HEK293 (cell line): ENCODE data around the gene CADPS2.

Source experiments
- CTCF ChIP-seq: fragments of 450-650 bp; formaldehyde crosslinking; IDR thresholded peaks from 2 replicates; pipeline ENCODE4 v1.5.1; 2016; ENCODE audit warnings: missing biosample characterization, missing genetic modification characterization
- GFI1B ChIP-seq: fragments of 450-650 bp; formaldehyde crosslinking; IDR thresholded peaks from 2 replicates; pipeline ENCODE4 v1.5.1; 2016; ENCODE audit warnings: missing biosample characterization, missing genetic modification characterization
- PRDM10 ChIP-seq: fragments of 450-650 bp; formaldehyde crosslinking; IDR thresholded peaks from 2 replicates; pipeline ENCODE4 v1.5.1; 2016; ENCODE audit warnings: missing biosample characterization, missing genetic modification characterization
- SCRT2 ChIP-seq: fragments of 450-650 bp; formaldehyde crosslinking; IDR thresholded peaks from 2 replicates; pipeline ENCODE4 v1.5.1; 2016; ENCODE audit warnings: missing biosample characterization, missing genetic modification characterization
- SETDB1 ChIP-seq: IDR thresholded peaks from one replicate; pipeline ENCODE4 v1.6.1; 2017; ENCODE audit warnings: mild to moderate bottlenecking, low read length, moderate library complexity, mixed read lengths; ENCODE audit not compliant: insufficient read length
- ZBTB20 ChIP-seq: fragments of 450-650 bp; formaldehyde crosslinking; IDR thresholded peaks from 2 replicates; pipeline ENCODE4 v1.5.1; 2016; ENCODE audit warnings: missing biosample characterization, missing genetic modification characterization
- ZNF2 ChIP-seq: fragments of 450-650 bp; formaldehyde crosslinking; IDR thresholded peaks from 2 replicates; pipeline ENCODE4 v1.5.1; 2016; ENCODE audit warnings: missing biosample characterization, missing genetic modification characterization
- ZNF280D ChIP-seq: fragments of 450-650 bp; formaldehyde crosslinking; IDR thresholded peaks from 2 replicates; pipeline ENCODE4 v1.5.1; 2016; ENCODE audit warnings: missing biosample characterization, missing genetic modification characterization
- ZNF324 ChIP-seq: fragments of 450-650 bp; formaldehyde crosslinking; IDR thresholded peaks from 2 replicates; pipeline ENCODE4 v1.5.1; 2016; ENCODE audit warnings: missing biosample characterization, missing genetic modification characterization
- ZNF558 ChIP-seq: fragments of 450-650 bp; formaldehyde crosslinking; IDR thresholded peaks from 2 replicates; pipeline ENCODE4 v1.5.1; 2016; ENCODE audit warnings: missing biosample characterization, missing genetic modification characterization
- ZNF621 ChIP-seq: fragments of 450-650 bp; formaldehyde crosslinking; IDR thresholded peaks from 2 replicates; pipeline ENCODE4 v1.5.1; 2017; ENCODE audit warnings: missing biosample characterization, missing genetic modification characterization
- ZNF701 ChIP-seq: fragments of 450-650 bp; formaldehyde crosslinking; IDR thresholded peaks from 2 replicates; pipeline ENCODE4 v1.5.1; 2016; ENCODE audit warnings: missing biosample characterization, missing genetic modification characterization
- ZNF776 ChIP-seq: fragments of 450-650 bp; formaldehyde crosslinking; IDR thresholded peaks from 2 replicates; pipeline ENCODE4 v1.5.0; 2017; ENCODE audit warnings: missing biosample characterization, missing genetic modification characterization, borderline replicate concordance

GRCh38 chr7:122438492-122438891 lies 447.8 kb downstream of the CADPS2 start:
- TF ChIP-seq ZNF701, result no peak
- TF ChIP-seq CTCF (tag by site-specific recombination), result no peak
- no peak for TF ChIP-seq PRDM10 (tag by site-specific recombination)
- no peak for TF ChIP-seq SETDB1
- no peak for TF ChIP-seq SCRT2 (tag by site-specific recombination)
- TF ChIP-seq ZNF558 (tag by site-specific recombination), result no peak
- TF ChIP-seq ZNF621 (tag by site-specific recombination), result no peak
- TF ChIP-seq GFI1B (tag by site-specific recombination), result no peak
- TF ChIP-seq ZNF324, result no peak
- TF ChIP-seq ZNF776 (tag by site-specific recombination), result no peak
- TF ChIP-seq ZNF280D, result no peak
- TF ChIP-seq ZBTB20 (tag by site-specific recombination), result no peak
- no peak for TF ChIP-seq ZNF2 (tag by site-specific recombination)
